ENCODE results near the gene TLE7. TPM values are rescaled to one million over a fixed set of nuclear protein-coding genes. Genes with fewer than 3 reads are reported as not detected.

TLE7 gene
- total and polyA plus RNA-seq, 3 donors from 2014 or later = 1.7 to 3.0 (median 2.4) TPM

DNA sequence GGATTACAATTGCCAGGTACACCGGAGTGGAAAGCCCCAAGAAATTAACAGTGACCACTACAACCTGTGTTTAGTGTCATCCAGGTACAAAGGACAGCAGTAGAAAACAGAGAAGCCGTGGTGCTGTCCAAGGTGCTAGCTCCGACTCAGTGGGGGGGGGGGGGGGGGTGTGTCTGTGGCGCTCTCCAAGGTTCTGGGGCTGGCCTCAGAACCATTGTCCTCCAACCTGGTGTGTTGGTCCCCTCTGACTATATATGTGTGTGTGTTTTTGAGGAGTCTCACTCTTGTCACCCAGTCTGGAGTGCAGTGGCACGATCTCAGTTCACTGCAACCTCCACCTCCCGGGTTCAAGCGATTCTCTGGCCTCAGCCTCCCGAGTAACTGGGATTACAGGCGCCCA, 26.0 kb upstream of the TLE7 start:
- no peaks in the 10 kb centered on the region for H3K9me3 ChIP-seq
- peak; percentile 35 for DNase-seq
- 28 to 32% methylated on average over 8 to 9 of the region's 9 CpGs for WGBS, 2 donors
- TF ChIP-seq, protein P1, sequence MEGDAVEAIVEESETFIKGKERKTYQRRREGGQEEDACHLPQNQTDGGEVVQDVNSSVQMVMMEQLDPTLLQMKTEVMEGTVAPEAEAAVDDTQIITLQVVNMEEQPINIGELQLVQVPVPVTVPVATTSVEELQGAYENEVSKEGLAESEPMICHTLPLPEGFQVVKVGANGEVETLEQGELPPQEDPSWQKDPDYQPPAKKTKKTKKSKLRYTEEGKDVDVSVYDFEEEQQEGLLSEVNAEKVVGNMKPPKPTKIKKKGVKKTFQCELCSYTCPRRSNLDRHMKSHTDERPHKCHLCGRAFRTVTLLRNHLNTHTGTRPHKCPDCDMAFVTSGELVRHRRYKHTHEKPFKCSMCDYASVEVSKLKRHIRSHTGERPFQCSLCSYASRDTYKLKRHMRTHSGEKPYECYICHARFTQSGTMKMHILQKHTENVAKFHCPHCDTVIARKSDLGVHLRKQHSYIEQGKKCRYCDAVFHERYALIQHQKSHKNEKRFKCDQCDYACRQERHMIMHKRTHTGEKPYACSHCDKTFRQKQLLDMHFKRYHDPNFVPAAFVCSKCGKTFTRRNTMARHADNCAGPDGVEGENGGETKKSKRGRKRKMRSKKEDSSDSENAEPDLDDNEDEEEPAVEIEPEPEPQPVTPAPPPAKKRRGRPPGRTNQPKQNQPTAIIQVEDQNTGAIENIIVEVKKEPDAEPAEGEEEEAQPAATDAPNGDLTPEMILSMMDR (IDR thresholded peaks at IDR 0.05) = no peak
- TF ChIP-seq POLR2A (IDR thresholded peaks at IDR 0.05) = no peak
- no peaks in the 10 kb centered on the region for H3K4me1 ChIP-seq
- H3K4me3 ChIP-seq = no peak overlapping the region
- H3K36me3 ChIP-seq (ENCODE audit: low read depth, missing control alignments) = no peaks in the 10 kb centered on the region
- no peaks in the 10 kb centered on the region for H3K27me3 ChIP-seq
- intact Hi-C loops (cut with DNase I; ENCODE audit: low total_unique reads) = no loop called here
- no peak overlapping the region for H3K27ac ChIP-seq

DNA sequence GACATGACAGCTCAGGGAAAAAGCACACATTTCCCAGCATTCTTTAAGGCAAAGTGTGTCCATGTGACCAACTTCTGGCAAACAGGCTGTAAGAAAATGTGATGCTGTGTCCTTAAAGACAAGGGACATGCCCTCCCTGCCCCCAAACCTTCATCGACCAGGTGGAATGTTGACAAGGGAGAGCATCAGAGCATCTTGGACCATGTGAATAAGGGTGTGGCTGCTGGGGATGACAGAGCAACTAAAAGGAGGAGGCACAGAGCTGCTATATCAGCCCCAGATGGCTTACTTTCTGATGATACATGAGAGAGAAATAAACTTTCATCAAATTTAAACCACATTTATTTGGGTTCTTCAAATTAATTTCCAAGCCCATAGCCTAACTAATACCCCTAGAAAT, 22.4 kb upstream of the TLE7 start:
- Histone ChIP-seq H3K9me3 (no peaks in the 10 kb centered on the region), H3K36me3 (ENCODE audit: low read depth, missing control alignments) (no peaks in the 10 kb centered on the region), H3K4me3 (no peak overlapping the region), H3K27me3 (no peaks in the 10 kb centered on the region), H3K4me1 (peaks cover 7% of the 10 kb centered on the region), H3K27ac (no peak overlapping the region)
- intact Hi-C loops (cut with DNase I; ENCODE audit: low total_unique reads) = no loop called here
- TF ChIP-seq POLR2A (IDR thresholded peaks at IDR 0.05) = no peak
- TF ChIP-seq, protein P1 (IDR thresholded peaks at IDR 0.05) = no peak
- WGBS, 2 donors = 83 to 84% methylated on average over 1 of the region's 1 CpG
- DNase-seq = no peak

DNA sequence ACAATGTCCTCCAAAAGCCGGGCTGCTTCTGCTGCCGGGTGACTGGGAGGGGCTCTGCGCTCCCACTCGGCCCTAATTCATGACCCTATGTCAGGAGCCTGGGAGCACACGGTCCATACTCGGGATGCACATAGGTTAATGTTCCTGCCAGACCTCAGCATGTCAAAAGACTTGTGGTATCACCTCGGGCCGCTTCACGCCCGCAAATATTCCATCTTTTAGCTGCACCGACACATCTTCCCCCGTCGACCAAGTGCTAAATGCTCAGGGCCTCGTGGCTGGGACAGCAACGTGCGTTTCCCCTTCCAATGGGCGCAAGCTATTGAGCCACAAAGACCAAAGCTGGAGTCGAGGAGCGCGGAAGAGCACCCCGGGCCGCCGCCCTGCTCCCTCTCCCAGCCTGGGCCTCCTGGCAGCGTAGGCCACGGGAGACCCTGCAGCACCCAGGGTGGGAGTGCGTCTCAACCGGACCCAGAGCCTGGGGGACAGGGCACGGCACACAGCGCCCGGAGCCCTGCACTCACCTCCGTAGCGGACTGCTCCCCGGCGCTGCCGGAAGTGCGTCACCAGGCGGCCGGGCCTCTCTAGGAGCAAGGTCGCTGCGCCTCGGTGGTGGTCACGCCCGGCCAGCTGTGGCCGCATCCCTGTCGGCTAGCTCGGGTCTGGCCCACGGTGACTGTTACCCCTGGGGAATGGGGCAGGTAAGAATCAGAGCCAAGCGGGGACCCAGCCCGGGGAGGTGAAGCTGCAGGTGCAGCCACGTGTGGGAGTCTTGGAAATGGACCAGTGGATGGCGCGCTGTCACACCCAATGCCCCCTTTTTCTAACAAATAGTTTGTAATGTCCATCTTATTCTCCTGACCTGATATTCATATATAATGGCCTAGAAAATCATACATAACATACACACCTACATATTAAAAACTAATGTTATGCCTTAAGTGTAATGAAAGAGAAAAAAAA, 20.1 kb upstream of the TLE7 start, which contains the start of gene ZNF23:
Gene ZNF23 (minus strand): TSS at position 562 of the 963 bp plus-strand sequence. CDS start 5,451 bp downstream, outside the sequence.
- Histone ChIP-seq H3K4me3 (peak within 1 kb of the TSS; percentile 88 to 93), H3K4me1 (peaks cover 7% of the 10 kb centered on the region), H3K36me3 (ENCODE audit: low read depth, missing control alignments) (no peaks in the 10 kb centered on the region), H3K27me3 (no peaks in the 10 kb centered on the region), H3K9me3 (no peaks in the 10 kb centered on the region), H3K27ac (peak within 1 kb of the TSS; percentile 68 to 78)
- DNase-seq = peak; percentile 92
- TF ChIP-seq POLR2A (IDR thresholded peaks at IDR 0.05) = no peak
- TF ChIP-seq, protein P1 (IDR thresholded peaks at IDR 0.05) = no peak
- WGBS, 2 donors = 0 to 3% methylated on average over 18 to 27 of the region's 52 CpGs
- intact Hi-C loops (cut with DNase I; ENCODE audit: low total_unique reads) = no loop called here

DNA sequence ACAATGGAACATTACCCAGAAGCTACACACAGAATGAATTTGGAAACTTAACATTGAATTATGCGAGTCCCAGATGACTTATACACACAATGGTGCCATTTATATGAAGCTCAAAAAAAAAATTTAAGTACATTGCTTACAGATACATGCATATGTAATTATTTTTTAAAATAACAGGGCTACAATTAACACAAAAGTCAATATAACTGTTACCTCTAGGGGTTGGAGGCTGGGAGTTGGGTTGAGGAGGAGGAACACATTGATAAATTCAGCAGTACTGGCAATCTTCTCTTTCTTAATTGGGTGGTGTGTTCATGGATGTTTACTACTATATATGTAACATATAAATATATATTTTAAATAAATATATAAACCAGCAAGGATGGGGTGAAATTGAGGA, 19.1 kb upstream of the TLE7 start:
- H3K27me3 ChIP-seq = no peaks in the 10 kb centered on the region
- H3K4me3 ChIP-seq = no peak overlapping the region
- H3K9me3 ChIP-seq = no peaks in the 10 kb centered on the region
- TF ChIP-seq POLR2A (IDR thresholded peaks at IDR 0.05) = no peak
- TF ChIP-seq, protein P1 (IDR thresholded peaks at IDR 0.05) = no peak
- 66 to 76% methylated on average over 1 of the region's 1 CpG for WGBS, 2 donors
- intact Hi-C loops (cut with DNase I; ENCODE audit: low total_unique reads) = no loop called here
- H3K4me1 ChIP-seq = peaks cover 7% of the 10 kb centered on the region
- DNase-seq = no peak
- H3K27ac ChIP-seq = no peak overlapping the region
- H3K36me3 ChIP-seq (ENCODE audit: low read depth, missing control alignments) = no peaks in the 10 kb centered on the region
